ENCODE measurements around the gene PTBP1.

PTBP1 gene

DNA sequence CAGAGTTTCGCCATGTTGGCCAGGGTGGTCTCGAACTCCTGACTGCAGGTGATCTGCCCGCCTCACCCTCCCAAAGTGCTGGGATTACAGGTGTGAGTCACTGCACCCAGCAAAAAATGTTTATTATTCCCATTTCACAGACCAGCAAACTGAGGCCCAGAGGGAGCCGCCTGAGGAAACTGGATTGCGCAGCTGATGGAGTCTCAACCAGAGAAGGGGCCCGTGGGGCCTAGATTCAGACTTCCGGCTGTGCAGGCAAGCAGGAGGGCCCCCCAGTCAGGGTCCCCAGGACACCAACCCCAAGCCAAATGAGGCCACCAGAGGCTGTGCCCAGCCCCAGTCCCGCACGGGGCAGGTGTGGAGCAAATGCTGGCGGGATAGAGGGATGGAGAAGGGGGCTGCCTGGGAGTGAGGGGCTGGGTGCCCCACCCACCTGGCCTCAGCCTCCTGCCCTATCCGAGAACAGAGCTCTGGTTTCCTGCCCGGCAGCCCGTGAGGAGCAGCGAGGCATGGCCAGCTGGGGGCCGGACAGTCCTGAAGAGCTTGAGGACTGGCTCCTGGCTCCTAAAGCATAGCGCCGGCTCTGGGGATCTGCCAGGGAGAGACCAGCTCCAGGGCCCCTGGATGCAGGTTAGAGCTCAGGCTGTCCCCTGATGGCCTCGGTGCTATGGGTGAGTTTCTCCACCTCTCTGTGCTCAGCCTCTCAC is 24.4 kb upstream of the PTBP1 start:
- no peak for DNase-seq (ENCODE audit: low spot score)

DNA sequence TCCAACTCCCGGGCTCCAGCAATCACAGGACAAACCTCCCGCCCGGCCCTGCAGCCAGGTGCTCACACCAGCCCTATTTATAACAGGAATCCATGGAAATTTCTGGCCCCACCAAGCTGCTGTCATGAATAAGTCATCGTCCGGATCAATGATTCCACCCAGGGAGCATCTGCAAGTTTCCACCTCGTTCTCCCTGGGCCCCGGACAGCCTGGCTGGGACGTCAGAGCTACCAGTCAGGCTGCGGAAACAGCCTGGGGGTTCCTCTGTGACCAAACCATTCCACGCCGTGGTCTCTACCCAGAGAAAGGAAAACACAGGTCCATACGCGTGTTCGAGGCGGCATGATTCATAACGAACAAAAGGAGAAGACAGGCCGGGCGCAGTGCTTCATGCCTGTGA is 20.7 kb upstream of the PTBP1 start:
- DNase-seq (ENCODE audit: low spot score): no peak

DNA sequence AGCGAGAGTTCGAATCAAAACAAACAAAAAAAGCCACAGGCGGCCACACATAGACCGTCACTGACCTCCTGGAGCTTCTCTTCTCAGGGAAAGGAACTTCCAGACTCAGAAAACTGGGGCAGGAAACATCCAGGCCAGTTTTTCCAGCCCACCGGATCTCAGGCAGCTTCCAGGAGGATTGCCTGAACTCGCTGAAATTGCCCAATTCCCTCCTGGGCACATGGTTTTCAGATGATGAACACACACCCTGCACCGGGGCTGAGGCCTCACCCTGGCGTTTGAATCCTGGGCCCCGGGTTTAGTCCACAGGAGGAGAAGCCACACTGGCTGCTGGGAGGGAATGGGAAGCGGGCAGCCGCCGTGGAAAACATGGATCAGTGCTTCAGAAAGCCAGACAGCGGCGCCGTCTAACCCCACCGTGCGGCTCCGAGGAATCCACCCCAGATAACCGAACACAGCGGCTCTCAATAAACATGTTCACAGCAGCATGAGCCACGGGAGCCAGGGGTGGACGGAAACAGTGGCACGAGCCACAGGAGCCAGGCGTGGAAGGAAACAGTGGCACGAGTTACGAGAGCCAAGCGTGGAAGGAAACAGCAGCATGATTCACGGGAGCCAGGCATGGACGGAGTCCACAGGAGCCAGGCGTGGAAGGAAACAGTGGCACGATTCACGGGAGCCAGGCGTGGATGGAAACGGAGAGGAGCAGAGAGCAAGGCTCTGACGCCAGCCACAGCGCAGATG is 18.2 kb upstream of the PTBP1 start:
- DNase-seq (ENCODE audit: low spot score): no peak

DNA sequence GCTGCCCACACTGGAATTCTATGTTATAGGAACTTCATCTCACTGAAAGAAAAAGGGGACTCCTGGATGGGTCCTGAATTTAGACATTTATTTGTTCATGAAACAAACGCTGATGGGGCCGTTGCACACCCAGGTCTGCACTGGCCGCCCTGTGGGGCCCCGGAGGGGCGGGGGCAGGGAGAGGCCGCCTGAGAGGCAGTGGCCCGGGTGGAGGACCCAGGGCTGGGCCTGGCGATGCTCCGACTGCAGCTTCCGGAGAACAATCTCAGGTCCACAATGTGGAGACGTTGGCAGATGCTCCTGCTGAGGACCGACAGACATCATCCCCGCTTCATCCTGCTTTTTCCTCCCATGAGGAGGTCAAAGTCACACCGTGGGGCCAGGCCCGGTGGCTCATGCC is 16.3 kb upstream of the PTBP1 start:
- no peak for DNase-seq (ENCODE audit: low spot score)

DNA sequence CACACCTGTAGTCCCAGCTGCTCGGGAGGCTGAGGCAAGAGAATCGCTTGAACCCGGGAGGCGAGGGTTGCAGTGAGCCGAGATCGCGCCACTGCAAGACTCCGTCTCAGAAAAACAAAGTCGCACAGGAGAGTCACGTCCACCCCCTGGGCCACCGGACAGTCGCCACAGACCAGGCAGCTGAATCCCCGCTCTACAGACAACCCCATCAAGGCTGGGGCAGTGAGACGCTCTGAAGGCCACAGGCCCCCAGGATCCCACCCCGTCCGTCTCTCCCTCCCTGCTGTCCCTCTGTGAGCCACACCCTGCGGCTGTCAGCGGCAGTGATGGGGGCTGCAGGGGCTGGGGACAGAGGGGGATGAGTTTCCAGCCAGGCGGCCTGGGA is 15.5 kb upstream of the PTBP1 start:
- no peak for DNase-seq (ENCODE audit: low spot score)

DNA sequence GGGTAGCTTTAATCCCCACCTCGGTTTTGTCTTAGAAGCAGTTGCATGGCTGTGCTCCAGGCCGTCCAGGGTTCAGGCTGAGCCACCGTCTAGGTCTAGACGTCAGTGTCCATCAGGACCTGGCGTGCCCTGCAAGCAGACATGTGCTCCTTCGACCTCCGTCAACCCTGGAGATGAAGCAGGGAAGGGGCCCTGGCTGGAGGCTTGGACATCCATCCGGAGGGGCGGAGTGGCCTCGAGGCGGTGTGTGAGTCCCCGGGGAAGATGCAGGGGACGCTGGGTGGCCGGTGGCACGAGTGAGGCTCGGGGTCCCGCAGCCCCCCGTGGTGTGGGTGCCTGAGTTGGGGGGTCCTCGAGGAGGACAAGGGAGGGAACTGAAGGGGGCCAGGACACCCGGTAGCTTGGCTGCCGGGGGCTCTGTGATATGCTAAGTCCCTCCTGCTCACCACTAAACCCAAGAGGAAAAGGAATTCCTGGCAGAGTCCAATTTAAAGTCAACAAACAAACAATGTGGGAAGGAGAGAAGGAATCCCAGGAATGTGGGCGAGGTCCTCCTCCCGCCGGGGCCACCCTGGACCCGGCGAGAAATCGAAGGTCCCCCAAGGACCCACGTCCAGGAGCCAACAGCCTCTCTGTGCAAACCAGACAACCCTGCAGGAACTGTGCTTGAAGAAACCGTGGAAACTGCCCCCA is 14.9 kb upstream of the PTBP1 start:
- DNase-seq (ENCODE audit: low spot score): no peak

DNA sequence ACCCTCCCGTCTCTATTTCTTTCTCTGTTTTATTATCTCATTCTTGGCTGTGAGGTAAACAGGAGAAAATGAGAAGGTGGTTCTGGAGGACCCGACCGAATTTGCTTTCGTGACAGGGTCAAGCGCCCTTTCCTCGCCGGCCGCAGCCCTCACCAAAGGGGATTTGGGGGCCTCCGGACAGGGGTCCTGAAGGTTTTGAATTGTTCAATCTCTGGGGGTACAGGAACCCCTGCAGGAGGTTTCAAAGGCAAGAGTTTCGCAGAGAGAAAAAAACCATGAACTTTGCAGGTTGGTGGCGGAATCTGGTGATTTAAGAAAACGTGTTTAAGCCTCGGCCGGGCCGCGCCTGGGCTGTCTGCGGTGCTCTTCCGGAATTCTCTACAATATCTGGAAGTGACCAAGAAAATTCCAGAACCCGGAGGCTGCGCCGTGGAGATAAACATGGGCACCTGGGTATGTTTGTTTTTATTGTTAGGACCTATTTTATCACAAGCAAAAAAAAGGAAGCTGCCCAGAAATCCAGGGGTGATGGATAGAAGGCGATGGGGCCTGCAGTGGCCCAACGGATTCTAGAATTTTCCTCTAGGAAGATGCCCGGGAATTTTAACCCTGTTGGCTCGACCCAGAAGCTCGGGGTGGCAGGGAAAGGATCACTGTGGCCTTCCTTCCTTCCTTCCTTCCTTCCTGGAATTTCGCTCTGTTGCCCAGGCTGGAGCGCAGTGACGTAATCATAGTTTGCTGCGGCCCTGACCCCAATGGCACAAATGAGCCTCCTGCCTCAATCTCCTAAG is 14.2 kb upstream of the PTBP1 start:
- DNase-seq (ENCODE audit: low spot score): no peak

DNA sequence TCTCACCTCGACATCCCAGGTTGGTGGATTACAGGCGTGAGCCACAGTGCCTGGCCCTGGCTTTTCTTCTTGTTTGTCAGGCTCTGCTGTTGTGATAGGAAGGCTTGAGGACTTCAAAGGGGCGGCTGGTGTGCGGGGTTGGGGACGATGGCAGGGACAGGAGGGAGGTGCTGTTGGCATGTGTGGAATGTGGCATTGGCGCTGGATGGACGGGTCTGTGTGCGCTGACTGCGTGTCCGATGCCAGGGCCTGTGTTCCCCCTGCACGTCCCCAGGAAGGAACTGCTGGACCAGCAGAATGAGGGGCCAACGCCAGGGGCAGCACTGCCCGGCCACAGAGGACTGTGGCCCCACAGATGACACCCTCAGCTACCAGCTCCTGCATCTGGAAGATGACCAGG is 12.7 kb upstream of the PTBP1 start:
- DNase-seq (ENCODE audit: low spot score): no peak

DNA sequence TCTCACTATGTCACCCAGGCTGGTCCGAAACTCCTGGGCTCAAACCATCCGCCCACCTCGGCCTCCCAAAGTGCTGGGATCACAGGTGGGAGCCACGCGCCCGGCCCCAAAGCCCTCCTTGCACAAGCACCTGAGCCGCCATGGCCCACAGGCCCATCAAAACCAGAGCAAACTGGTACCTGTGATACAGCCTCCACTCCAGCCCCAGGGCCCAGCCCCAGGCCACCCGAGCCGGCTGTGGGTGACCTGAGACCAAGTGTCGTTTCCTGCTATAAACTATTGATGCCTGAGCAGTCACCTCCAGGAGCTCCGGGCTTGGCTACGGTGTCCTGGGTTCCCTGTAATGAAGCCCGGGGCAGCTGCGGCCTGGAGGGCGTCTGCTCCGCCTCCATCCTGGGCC is 9.7 kb upstream of the PTBP1 start:
- DNase-seq (ENCODE audit: low spot score): no peak

DNA sequence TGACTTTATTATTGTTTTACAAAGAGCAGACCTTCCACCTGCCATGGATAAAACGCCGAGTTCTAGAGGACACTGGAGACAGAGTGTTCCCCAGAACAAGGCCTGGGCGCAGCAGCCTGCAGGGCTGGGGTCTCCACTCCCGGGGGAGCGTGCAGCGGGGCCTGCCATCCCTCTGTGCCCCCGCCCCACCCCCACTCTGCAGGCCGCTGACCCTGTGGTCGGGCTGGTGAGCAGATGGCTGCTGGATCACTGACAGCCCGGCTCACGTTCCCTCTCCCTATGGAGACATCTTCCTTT is 8.6 kb upstream of the PTBP1 start:
- DNase-seq (ENCODE audit: low spot score): no peak

DNA sequence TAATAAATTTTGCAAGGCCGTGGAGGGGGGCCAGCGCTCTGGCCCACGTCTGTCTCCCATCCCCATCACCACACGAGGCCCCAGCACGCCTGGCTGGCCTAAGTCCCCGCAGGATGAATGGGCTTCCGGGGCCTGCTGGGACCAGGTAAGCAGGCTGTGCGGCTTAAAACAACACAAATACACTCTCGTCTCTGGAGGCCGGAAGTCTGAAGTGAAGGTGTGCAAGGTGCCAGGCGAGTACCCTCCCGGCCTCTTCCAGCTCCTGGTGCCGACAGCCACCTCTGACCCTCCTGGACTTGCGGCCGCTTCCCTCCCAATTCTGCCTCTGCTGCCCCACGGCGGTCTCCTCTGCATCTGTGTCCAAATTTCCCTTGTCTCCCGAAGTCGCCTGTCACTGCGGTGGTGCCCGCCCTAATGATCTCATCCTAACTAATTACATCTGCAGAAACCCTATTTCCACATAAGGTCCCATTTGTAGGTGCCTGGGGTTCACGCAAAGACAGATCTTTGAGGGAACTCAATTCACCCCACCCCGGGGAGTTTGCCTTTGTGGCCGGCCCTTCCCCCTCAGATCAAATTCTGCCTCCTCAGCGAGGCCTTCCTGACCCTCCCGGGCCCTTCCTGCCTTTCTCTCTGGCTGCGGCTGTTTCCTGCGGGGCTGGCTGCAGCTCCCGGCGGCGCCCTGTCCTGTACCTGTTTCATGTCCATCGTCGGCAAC is 8.1 kb upstream of the PTBP1 start:
- DNase-seq (ENCODE audit: low spot score): no peak

DNA sequence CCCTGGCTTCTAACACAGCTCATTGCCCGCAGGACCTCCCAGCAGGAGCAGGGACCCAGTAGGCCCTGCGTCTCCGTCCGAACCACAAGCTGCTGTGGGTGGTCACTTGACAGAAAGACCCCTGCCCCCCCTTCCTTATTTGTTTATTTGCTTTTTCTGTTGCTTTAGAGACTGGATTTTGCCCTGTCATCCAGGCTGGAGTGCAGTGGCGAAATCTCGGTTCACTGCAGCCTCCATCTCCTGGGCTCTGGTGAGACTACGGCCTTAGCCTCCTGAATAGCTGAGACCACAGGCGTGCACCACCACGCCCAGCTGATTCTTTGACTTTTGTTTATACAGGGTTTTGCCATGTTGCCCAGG is 7.6 kb upstream of the PTBP1 start:
- DNase-seq (ENCODE audit: low spot score): no peak

DNA sequence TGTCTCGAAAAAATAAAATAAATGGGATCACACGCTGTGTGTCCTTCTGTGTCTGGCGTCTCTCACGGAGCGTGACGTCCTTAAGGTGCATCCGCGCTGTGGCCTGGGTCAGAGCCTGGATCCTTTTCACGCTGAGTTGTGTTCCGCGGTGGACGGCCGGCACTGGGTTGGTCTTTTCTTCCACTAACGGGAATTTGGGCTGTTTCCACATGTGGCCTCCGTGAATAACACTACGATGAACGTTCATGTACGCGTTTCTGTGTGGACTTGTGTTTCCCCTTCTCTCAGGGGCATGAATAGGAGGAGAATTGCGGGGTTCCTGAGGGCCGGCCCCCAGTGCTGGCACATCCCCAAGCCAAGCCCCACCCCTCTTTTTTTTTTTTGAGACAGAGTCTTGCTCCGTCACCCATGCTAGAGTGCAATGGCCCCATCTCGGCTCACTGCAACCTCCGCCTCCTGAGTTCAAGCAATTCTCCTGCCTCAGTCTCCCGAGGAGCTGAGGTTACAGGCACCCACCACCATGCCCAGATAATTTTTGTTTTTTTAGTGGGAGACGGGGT is 6.2 kb upstream of the PTBP1 start:
- DNase-seq (ENCODE audit: low spot score): no peak

DNA sequence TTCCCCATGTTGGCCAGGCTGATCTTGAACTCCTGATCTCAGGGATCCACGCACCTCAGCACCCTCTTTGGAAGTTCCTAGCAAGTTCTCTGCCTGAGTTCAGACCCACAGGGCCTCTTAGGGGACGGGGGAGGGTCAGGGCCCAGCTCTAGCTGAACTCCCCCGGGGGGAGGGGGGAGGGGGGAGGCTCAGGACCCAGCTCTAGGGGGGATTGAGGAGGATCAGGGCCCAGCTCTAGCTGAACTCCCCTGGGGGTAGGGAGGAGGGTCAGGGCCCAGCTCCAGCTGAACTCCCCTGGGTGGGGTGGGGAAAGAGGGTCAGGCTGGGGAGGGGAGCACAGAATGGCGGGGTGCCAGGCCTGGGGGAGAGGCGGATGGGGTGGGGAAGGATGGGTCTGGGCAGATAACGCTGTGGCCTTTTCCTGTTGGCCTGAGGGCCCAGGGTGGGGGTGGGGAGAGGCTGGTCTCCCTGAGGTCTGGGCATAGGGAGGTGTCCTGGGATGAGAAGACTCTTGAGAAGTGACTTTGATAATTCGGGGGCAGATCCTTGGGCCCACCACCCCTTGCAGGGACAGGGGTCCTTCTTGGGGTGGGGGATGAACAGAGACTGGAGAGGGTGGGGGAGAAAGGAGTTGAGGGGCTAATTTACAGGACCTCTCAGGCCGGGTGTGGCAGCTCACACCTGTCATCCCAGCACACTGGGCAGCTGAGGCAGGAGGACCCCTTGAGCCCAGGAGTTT is 5.5 kb upstream of the PTBP1 start:
- DNase-seq (ENCODE audit: low spot score): no peak

DNA sequence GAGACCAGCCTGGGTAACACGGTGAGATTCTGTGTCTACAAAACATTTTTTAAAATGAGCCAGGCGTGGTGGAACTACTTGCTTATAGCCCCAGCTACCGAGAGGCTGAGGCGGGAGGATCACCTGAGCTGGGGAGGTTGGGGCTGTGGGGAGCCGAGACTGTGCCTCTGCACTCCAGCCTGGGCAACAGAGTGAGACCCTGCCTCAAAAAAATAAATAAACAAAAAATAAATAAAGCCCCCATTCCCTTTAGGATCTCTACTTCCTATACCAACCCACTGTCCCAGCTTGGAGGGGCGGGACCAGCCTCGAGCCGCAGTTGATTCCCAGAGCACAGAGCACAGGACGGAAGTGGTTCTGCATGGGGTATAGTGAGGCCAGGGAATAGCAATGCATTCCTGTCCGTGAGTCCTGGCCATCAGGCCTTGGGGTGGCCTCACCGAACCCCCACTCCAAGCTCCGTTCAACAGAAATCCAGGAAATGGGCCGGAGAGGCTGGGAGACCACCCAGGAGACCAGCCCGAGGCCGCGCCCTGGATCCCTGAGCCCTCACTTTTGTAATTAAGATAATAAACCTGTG is 4.9 kb upstream of the PTBP1 start:
- no peak for DNase-seq (ENCODE audit: low spot score)

DNA sequence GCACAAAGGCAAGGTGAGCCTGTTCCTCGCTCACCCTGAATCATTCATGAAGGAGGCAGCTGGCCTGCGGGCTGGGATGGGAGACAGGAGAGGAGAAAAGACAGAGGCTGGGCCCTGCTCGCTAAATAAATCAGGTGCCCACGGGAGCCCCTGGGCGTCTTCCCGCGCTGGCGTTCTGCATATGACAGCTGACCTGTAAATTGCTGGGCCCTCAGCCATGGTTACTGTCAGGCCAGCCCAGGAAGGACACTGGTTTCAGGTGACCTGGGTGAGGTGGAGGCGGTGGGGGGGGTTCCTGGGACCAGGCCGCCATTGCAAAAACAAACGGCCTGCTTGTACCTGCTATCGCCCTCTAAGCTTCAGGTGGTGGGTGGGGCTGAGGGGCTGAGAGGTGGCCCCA is 3.4 kb upstream of the PTBP1 start:
- DNase-seq (ENCODE audit: low spot score): no peak

DNA sequence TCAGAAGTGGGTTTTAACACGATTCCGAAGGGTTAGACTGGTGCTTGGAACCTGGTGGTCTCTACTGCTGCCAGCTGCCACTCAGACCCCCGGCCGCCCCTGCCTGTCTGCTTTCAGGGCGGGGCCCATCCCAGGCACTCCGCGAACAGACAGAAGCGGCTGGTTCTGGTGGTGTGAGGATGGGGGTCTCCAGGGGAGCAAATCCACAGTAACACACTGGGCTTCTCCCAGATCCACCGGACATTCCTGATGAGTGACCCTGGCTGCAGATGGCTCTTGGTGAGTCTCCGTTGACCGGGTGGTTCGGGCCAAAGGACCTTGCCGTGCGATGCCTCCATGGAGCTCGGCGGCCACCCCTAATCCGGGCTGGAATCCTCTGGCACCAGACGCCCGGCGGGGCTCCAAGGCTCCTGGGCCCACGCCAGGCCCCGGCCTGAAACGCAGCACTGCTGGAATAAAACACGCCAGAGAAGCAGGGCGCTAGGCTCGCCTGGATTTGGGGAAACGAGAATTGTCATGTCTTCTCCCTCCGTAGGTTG is 2.1 kb upstream of the PTBP1 start:
- no peak for DNase-seq (ENCODE audit: low spot score)

DNA sequence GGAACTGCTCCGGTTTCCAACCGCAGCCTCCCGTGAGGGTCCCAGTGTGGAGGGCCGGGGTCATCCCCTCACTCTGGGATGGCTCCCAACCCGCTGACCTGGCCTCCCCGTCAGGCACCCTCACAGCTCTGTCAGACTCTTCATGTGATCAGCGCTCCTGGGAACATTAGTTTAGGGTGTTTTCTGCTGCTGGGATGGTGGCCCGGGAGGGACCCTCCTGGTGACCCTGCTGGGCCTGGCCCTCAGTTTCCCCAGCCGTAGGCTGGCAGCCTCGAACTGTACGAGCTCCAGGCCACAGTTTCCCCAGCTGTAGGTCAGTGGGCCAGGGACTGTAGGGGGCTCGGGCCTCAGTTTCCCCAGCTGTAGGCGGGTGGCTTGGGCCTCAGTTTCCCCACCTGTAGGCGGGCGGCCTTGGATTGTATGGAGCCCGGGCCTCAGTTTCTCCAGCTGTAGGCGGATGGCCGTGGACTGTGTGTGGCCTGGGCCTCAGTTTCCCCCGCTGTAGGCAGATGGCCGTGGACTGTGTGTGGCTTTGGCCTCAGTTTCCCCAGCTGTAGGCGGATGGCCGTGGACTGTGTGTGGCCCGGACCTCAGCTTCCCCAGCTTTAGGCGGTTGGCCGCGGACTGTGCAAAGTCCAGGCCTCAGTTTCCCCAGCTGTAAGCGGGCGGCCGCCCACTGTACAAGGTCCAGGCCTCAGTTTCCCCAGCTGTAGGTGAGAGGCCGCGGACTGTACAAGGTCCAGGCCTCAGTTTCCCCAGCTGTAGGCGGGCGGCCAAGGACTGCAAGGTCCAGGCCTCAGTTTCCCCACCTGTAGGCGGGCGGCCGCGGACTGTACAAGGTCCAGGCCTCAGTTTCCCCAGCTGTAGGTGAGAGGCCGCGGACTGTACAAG is 1.3 kb upstream of the PTBP1 start:
- DNase-seq (ENCODE audit: low spot score): no peak

Measured in COLO829 (cell line).